H1 (cell line): Measurements from ENCODE around the gene MORN4. TPM values are rescaled to one million over a fixed set of nuclear protein-coding genes. Genes with fewer than 3 reads are reported as not detected.

Source experiments
- CTCF ChIA-PET: fragments of 300-600 bp; sonication (Branson Sonifier 250); formaldehyde crosslinking; loops from one replicate; lab custom pipeline; 2021; ENCODE audit not compliant: partially characterized antibody; lab: Charles Lee
- POLR2A ChIA-PET: fragments of 300-600 bp; sonication (Branson Sonifier 250); formaldehyde crosslinking; loops from one replicate; lab custom pipeline; 2021; ENCODE audit warnings: inconsistent platforms; ENCODE audit not compliant: partially characterized antibody; lab: Charles Lee
- DNase-seq, 2 experiments: peaks; one replicate each; pipeline versions ENCODE4 v3.0.0 to v3.0.0-alpha.2; 2010 to 2022; ENCODE audit warnings: low spot score in 2 of 2, low read depth in 1 of 2, mixed read lengths in 1 of 2
- FAIRE-seq: peaks from 2 replicates; lab custom pipeline; 2011; peaks lifted over from hg19 to GRCh38; lab: Jason Lieb, UNC
- H2AFZ ChIP-seq: 2 replicates; pipeline ENCODE4 v1.8.1; 2012; ENCODE audit warnings: low read length, inconsistent platforms
- H2AK5ac ChIP-seq: 2 replicates; pipeline ENCODE4 v1.6.1; 2013; ENCODE audit warnings: low read depth, low read length
- H2BK120ac ChIP-seq: replicated peaks from 2 replicates; pipeline ENCODE3; 2013; ENCODE audit warnings: low read depth, low read length, inconsistent platforms
- H2BK12ac ChIP-seq: 2 replicates; pipeline ENCODE4 v1.6.1; 2013; ENCODE audit warnings: low read depth, low read length
- H2BK15ac ChIP-seq: 2 replicates; pipeline ENCODE4 v1.6.1; 2013; ENCODE audit warnings: low read length
- H2BK20ac ChIP-seq: 2 replicates; pipeline ENCODE4 v1.6.1; 2013; ENCODE audit warnings: low read length
- H2BK5ac ChIP-seq: 2 replicates; pipeline ENCODE4 v1.6.1; 2013; ENCODE audit warnings: low read depth, low read length
- H3K14ac ChIP-seq: 2 replicates; pipeline ENCODE4 v1.6.1; 2013; ENCODE audit warnings: inconsistent platforms; ENCODE audit not compliant: insufficient read length
- H3K18ac ChIP-seq: 2 replicates; pipeline ENCODE4 v1.6.1; 2013; ENCODE audit warnings: low read length; ENCODE audit errors: extremely low read depth
- H3K23ac ChIP-seq: 2 replicates; pipeline ENCODE4 v1.6.1; 2013; ENCODE audit warnings: inconsistent platforms; ENCODE audit not compliant: insufficient read length
- H3K23me2 ChIP-seq: 2 replicates; pipeline ENCODE4 v1.6.1; 2013; ENCODE audit warnings: low read depth, low read length
- H3K27ac ChIP-seq: 2 replicates; pipeline ENCODE4 v1.6.1; 2011; ENCODE audit warnings: low read depth, low read length, inconsistent platforms
- H3K27me3 ChIP-seq, 4 experiments: replicated peaks in 1 of 4; 1 replicate in 1 of 4; 2 replicates in 3 of 4; pipeline versions ENCODE4 v1.6.1 to v1.8.1; 2011 to 2013; ENCODE audit warnings: low read length in 3 of 4, mild to moderate bottlenecking in 3 of 4, inconsistent platforms in 2 of 4, mixed read lengths in 2 of 4, moderate library complexity in 1 of 4; ENCODE audit not compliant: control insufficient read depth in 3 of 4, insufficient read depth in 3 of 4; ENCODE audit errors: extremely low read depth in 1 of 4
- H3K36me3 ChIP-seq, 4 experiments: 2 replicates each; pipeline versions ENCODE4 v1.6.1 to v1.8.1; 2011 to 2013; ENCODE audit warnings: mild to moderate bottlenecking in 4 of 4, low read length in 3 of 4, moderate library complexity in 2 of 4, control low read depth in 1 of 4, inconsistent platforms in 1 of 4; ENCODE audit not compliant: insufficient read depth in 4 of 4, control insufficient read depth in 2 of 4
- H3K4ac ChIP-seq: replicated peaks from 2 replicates; pipeline ENCODE3; 2013; ENCODE audit warnings: low read length, low read depth, mixed read lengths, inconsistent platforms; ENCODE audit not compliant: insufficient read length
- H3K4me1 ChIP-seq, 4 experiments: replicated peaks in 1 of 4; 1 replicate in 1 of 4; 2 replicates in 3 of 4; pipeline versions ENCODE4 v1.6.1 to v1.8.1; 2011 to 2013; ENCODE audit warnings: low read length in 3 of 4, inconsistent platforms in 2 of 4, mixed read lengths in 1 of 4; ENCODE audit not compliant: insufficient read depth in 4 of 4, control insufficient read depth in 3 of 4
- H3K4me2 ChIP-seq, 2 experiments: 2 replicates each; pipeline versions ENCODE4 v1.6.1 to v1.8.1; 2011 to 2013; ENCODE audit warnings: low read depth in 2 of 2, low read length in 2 of 2, control low read depth in 1 of 2, inconsistent platforms in 1 of 2, mild to moderate bottlenecking in 1 of 2; ENCODE audit not compliant: insufficient read depth in 1 of 2
- H3K4me3 ChIP-seq, 4 experiments: fragments of 200-600, 300-600 bp in 1 of 4; sonication (generic), shearing (Covaris generic), sonication (Bioruptor Twin) in 1 of 4; 2 replicates each; pipeline versions ENCODE4 v1.5.1 to v1.8.1; 2011 to 2016; ENCODE audit warnings: low read length in 4 of 4, low read depth in 3 of 4, control low read depth in 2 of 4, inconsistent platforms in 2 of 4, mild to moderate bottlenecking in 2 of 4, mixed read lengths in 1 of 4, moderate library complexity in 1 of 4; ENCODE audit not compliant: insufficient read depth in 2 of 4; ENCODE audit errors: extremely low read depth in 1 of 4
- H3K56ac ChIP-seq: replicated peaks from 2 replicates; pipeline ENCODE3; 2013; ENCODE audit warnings: low read depth, mild to moderate bottlenecking, mixed read lengths, low read length, inconsistent platforms; ENCODE audit not compliant: insufficient read length
- H3K79me1 ChIP-seq: 2 replicates; pipeline ENCODE4 v1.6.1; 2013; ENCODE audit warnings: low read depth, low read length, control low read depth
- H3K79me2 ChIP-seq, 2 experiments: 2 replicates each; pipeline versions ENCODE4 v1.6.1 to v1.8.1; 2012 to 2013; ENCODE audit warnings: low read length in 2 of 2, mild to moderate bottlenecking in 2 of 2, inconsistent platforms in 1 of 2; ENCODE audit not compliant: insufficient read depth in 2 of 2, control insufficient read depth in 1 of 2
- H3K9ac ChIP-seq, 4 experiments: replicated peaks in 1 of 4; 1 replicate in 1 of 4; 2 replicates in 3 of 4; pipeline versions ENCODE4 v1.6.1 to v1.8.1; 2011 to 2013; ENCODE audit warnings: low read depth in 3 of 4, low read length in 3 of 4, control low read depth in 2 of 4, mild to moderate bottlenecking in 2 of 4, moderate library complexity in 2 of 4, inconsistent platforms in 1 of 4; ENCODE audit errors: extremely low read depth in 1 of 4
- H3K9me3 ChIP-seq, 2 experiments: 2 replicates each; pipeline versions ENCODE4 v1.6.1 to v1.8.1; 2012 to 2013; ENCODE audit warnings: mild to moderate bottlenecking in 2 of 2, moderate library complexity in 2 of 2, control low read depth in 1 of 2, inconsistent platforms in 1 of 2, low read depth in 1 of 2, low read length in 1 of 2, mixed read lengths in 1 of 2; ENCODE audit not compliant: insufficient read depth in 2 of 2
- H4K20me1 ChIP-seq, 2 experiments: replicated peaks in 1 of 2; 2 replicates each; pipeline versions ENCODE3 to v1.8.1; 2011 to 2013; ENCODE audit warnings: inconsistent platforms in 2 of 2, low read length in 2 of 2, mild to moderate bottlenecking in 1 of 2; ENCODE audit not compliant: insufficient read depth in 2 of 2, control insufficient read depth in 1 of 2
- H4K5ac ChIP-seq: 2 replicates; pipeline ENCODE4 v1.6.1; 2013; ENCODE audit warnings: low read length, low read depth, mixed read lengths, inconsistent platforms; ENCODE audit not compliant: insufficient read length
- H4K8ac ChIP-seq: 2 replicates; pipeline ENCODE4 v1.8.0; 2013; ENCODE audit warnings: mild to moderate bottlenecking, moderate library complexity, low read length, inconsistent platforms; ENCODE audit not compliant: insufficient read depth; ENCODE audit errors: extremely low read depth
- H4K91ac ChIP-seq: replicated peaks from 2 replicates; pipeline ENCODE3; 2013; ENCODE audit warnings: low read length, mixed read lengths, inconsistent platforms; ENCODE audit not compliant: insufficient read length
- CBX5 ChIP-seq: fragments of 300-800, 300-1000 bp; sonication (generic); IDR thresholded peaks from 2 replicates; pipeline ENCODE4 v1.7.1; 2016; ENCODE audit warnings: antibody characterized with exemption, low read length, low read depth
- CHD2 ChIP-seq: IDR thresholded peaks from 2 replicates; pipeline ENCODE4 v1.6.1; 2012; ENCODE audit warnings: low read length, improper control_type of control experiment
- E2F6 ChIP-seq: IDR thresholded peaks from 2 replicates; pipeline ENCODE4 v1.6.1; 2012; ENCODE audit warnings: inconsistent platforms
- EGR1 ChIP-seq: IDR thresholded peaks from 2 replicates; pipeline ENCODE4 v1.6.1; 2011; ENCODE audit warnings: low read depth, low read length, borderline replicate concordance
- EZH2 ChIP-seq: fragments of 200-600 bp; sonication (generic); IDR thresholded peaks from 2 replicates; pipeline ENCODE4 v1.7.1; 2012; ENCODE audit warnings: low read depth, mild to moderate bottlenecking, moderate library complexity, low read length, inconsistent platforms; ENCODE audit not compliant: severe bottlenecking
- FOSL1 ChIP-seq: IDR thresholded peaks from 2 replicates; pipeline ENCODE4 v1.6.1; 2011; ENCODE audit warnings: mild to moderate bottlenecking, low read depth, low read length, moderate library complexity; ENCODE audit not compliant: insufficient read depth
- KDM1A ChIP-seq: fragments of 200-600, 300-600 bp; sonication (generic); IDR thresholded peaks from 2 replicates; pipeline ENCODE4 v1.7.1; 2016; ENCODE audit warnings: mild to moderate bottlenecking, low read length, borderline replicate concordance
- KDM4A ChIP-seq: IDR thresholded peaks from one replicate; pipeline ENCODE4 v1.7.1; 2012; ENCODE audit warnings: low read depth, mild to moderate bottlenecking, moderate library complexity, low read length, inconsistent platforms; ENCODE audit not compliant: severe bottlenecking
- NRF1 ChIP-seq: IDR thresholded peaks from 2 replicates; pipeline ENCODE4 v1.6.1; 2011; ENCODE audit warnings: mild to moderate bottlenecking, low read depth, low read length, improper control_type of control experiment
- POLR2A ChIP-seq, 2 experiments: IDR thresholded peaks; 1 replicate in 1 of 2; 2 replicates in 1 of 2; pipeline ENCODE4 v1.6.1; 2011; ENCODE audit warnings: low read depth in 2 of 2, low read length in 2 of 2, mild to moderate bottlenecking in 2 of 2; ENCODE audit errors: control extremely low read depth in 1 of 2
- SAP30 ChIP-seq: fragments of 300-600 bp; sonication (generic); IDR thresholded peaks from 2 replicates; pipeline ENCODE4 v1.7.1; 2012; ENCODE audit warnings: low read length, moderate library complexity, mild to moderate bottlenecking, inconsistent platforms; ENCODE audit not compliant: insufficient read depth, insufficient replicate concordance
- SP2 ChIP-seq: IDR thresholded peaks from 2 replicates; pipeline ENCODE4 v1.6.1; 2012; ENCODE audit warnings: mild to moderate bottlenecking, low read length, inconsistent platforms
- SUZ12 ChIP-seq: fragments of 200-600 bp; sonication (generic); IDR thresholded peaks from 2 replicates; pipeline ENCODE4 v1.6.1; 2012; ENCODE audit warnings: mild to moderate bottlenecking, inconsistent platforms, low read length, moderate library complexity, mixed read lengths
- TCF12 ChIP-seq: IDR thresholded peaks from 2 replicates; pipeline ENCODE4 v1.6.1; 2011; ENCODE audit warnings: low read depth, mild to moderate bottlenecking, low read length
- YY1 ChIP-seq: IDR thresholded peaks from 2 replicates; pipeline ENCODE4 v1.6.1; 2011; ENCODE audit warnings: low read depth, mild to moderate bottlenecking, low read length
- WGBS, 2 experiments: shearing (Covaris generic) in 1 of 2; methylation state at CpG; one replicate each; pipeline versions ENCODE4 v1.1.6 to v1.1.7; 2013 to 2015; ENCODE audit warnings: low lambda C conversion rate in 2 of 2, mixed read lengths in 2 of 2, inconsistent platforms in 1 of 2, low coverage in 1 of 2, missing lambda C conversion rate in 1 of 2; ENCODE audit not compliant: insufficient replicate concordance in 2 of 2, insufficient coverage in 1 of 2, insufficient read length in 1 of 2; ENCODE audit errors: extremely low coverage in 1 of 2, missing lambda C conversion rate in 1 of 2; 5-methylcytosine and 5-hydroxymethylcytosine counted together
- polyA plus RNA-seq, 7 experiments: library from polyadenylated mRNA; depleted of rRNA in 3 of 7; stranded (reverse) in 5 of 7; unstranded in 2 of 7; fragments of >200 nt in 5 of 7; fragments of 200-250 nt in 2 of 7; gene quantifications; 1 replicate in 5 of 7; 2 replicates in 1 of 7; 4 replicates in 1 of 7; pipeline versions ENCODE4 v1.2.1 to v1.2.3, GENCODE V29; 2011 to 2013; ENCODE audit warnings: missing spikeins in 2 of 7, mixed read lengths in 2 of 7
- total RNA-seq: library from RNA; stranded (reverse); fragmentation: NEBNext Ultra II Directional; extraction: Animal tissue kit (Norgen Biotek cat#: 25700); gene quantifications from 2 replicates; pipeline ENCODE4 v1.2.1, GENCODE V29; 2021

The MORN4 gene
- total and polyA plus RNA-seq, 2 of the 8 experiments (the other 6 are each of a cell fraction or from before 2014, with no cell fraction given) = 13.6 to 22.0 TPM

GRCh38 chr10:97669571-97669970, 36.3 kb upstream of the MORN4 start:
- Histone ChIP-seq H3K9ac (no peak overlapping the region), H2BK5ac (no peak overlapping the region), H4K8ac (no peak overlapping the region), H3K79me2 (no peaks in the 10 kb centered on the region), H2BK12ac (no peak overlapping the region), H2BK15ac (no peak overlapping the region), H4K91ac (no peak overlapping the region), H3K4me1 (no peaks in the 10 kb centered on the region), H2AFZ (no peak overlapping the region), H3K23me2 (no peaks in the 10 kb centered on the region), H3K4me3 (no peak overlapping the region), H2BK20ac (no peak overlapping the region), H3K79me1 (no peaks in the 10 kb centered on the region), H3K4me2 (no peak overlapping the region), H3K14ac (no peak overlapping the region), H3K4ac (no peak overlapping the region), H3K18ac (no peak overlapping the region), H2BK120ac (no peak overlapping the region), H3K27me3 (no peaks in the 10 kb centered on the region), H3K56ac (no peak overlapping the region), H4K5ac (no peak overlapping the region), H3K36me3 (peaks cover 17 to 39% (median 23%) of the 10 kb centered on the region in 4 experiments), H3K27ac (no peak overlapping the region), H3K23ac (no peak overlapping the region), H4K20me1 (peaks cover 0 to 3% of the 10 kb centered on the region in 2 experiments), H3K9me3 (no peaks in the 10 kb centered on the region), H2AK5ac (no peak overlapping the region)
- CTCF ChIA-PET = interaction anchor here (0.6 to 2.6 kb wide), 5 partner anchors 7 to 32 kb away, joined by 3 to 11 read pairs (median 4); partner anchors contain the start of gene AVPI1
- POLR2A ChIA-PET = interaction anchor here (1.3 kb wide), 1 partner anchor 17 kb away, joined by 3 read pairs; the partner anchor contains the start of gene AVPI1
- 87% methylated on average over 1 of the region's 1 CpG; no CpG with 5 or more reads in 1 of the 2 experiments for WGBS, 2 experiments
- no peak for DNase-seq
- no peak for FAIRE-seq
- no peak for TF ChIP-seq EGR1
- TF ChIP-seq KDM4A = no peak
- no peak for TF ChIP-seq KDM1A
- TF ChIP-seq SUZ12 = no peak
- no peak for TF ChIP-seq E2F6
- no peak for TF ChIP-seq SAP30
- no peak for TF ChIP-seq EZH2
- no peak for TF ChIP-seq SP2
- no peak for TF ChIP-seq CBX5
- no peak for TF ChIP-seq NRF1
- TF ChIP-seq YY1 = no peak
- no peak for TF ChIP-seq TCF12
- TF ChIP-seq CHD2 = no peak
- no peak for TF ChIP-seq POLR2A (IDR thresholded peaks at IDR 0.05; ENCODE audit: control extremely low read depth in 1 of 2, low read depth in 2 of 2, low read length in 2 of 2)
- no peak for TF ChIP-seq FOSL1
